HG03354 (cell line): ENCODE data around the gene CAMK1D.
"Not testable (repeated sequence)": the region's sequence is repeated elsewhere in the genome, so short reads cannot be mapped to it uniquely, and the experiment has no call there.

ENCODE experiments used
- ATAC-seq: cut with Tn5 transposase; IDR thresholded peaks from one replicate; pipeline ENCODE4 v1.9.1; 2021; ENCODE audit warnings: mild to moderate bottlenecking; ENCODE audit not compliant: unreplicated experiment, poor library complexity, severe bottlenecking

The CAMK1D gene

DNA sequence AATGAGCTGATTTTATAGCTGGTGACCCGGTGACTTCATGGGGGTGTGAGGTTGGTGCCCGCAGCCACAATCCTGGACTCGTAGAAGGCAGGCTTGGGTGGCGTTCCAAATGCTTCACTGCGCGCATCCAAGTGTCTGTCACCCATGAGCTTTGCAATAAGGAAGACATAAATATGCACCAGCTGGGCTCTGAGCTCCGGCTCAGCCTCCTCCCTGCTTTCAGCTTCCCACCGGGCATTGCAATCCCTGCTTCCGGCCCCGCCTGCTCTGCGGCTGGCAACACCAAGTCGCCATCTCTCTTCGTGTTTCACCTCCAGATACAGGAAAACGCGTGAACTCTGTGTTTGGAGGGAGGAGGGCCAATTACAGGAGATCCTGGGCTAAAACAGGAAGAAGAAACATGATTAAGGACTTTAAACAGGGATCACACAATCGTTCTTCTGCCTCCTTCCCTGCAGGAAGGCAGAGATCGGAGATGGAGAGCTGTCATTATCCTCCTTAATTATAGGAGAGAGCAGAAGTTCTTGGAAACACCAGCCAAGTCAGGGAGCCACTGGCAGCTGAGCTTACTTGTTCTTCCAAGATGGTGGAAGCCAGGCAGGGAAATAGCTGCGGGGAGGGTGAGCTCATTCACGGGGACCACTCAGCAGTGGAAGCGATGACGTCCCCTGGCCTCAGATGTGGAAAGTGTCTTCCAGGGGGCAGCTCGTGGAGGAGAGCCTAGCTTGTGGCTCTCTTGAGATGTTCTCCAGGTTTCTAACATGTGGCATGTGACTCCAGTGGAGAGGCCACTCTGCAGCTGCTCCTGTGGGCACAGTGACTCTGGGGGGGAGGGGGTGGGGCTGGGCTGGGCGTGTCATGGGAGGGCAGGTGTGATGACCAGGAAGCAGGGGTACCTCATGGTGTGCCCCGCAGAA, 134.9 kb downstream of the CAMK1D start:
- ATAC-seq = peak; percentile 38

DNA sequence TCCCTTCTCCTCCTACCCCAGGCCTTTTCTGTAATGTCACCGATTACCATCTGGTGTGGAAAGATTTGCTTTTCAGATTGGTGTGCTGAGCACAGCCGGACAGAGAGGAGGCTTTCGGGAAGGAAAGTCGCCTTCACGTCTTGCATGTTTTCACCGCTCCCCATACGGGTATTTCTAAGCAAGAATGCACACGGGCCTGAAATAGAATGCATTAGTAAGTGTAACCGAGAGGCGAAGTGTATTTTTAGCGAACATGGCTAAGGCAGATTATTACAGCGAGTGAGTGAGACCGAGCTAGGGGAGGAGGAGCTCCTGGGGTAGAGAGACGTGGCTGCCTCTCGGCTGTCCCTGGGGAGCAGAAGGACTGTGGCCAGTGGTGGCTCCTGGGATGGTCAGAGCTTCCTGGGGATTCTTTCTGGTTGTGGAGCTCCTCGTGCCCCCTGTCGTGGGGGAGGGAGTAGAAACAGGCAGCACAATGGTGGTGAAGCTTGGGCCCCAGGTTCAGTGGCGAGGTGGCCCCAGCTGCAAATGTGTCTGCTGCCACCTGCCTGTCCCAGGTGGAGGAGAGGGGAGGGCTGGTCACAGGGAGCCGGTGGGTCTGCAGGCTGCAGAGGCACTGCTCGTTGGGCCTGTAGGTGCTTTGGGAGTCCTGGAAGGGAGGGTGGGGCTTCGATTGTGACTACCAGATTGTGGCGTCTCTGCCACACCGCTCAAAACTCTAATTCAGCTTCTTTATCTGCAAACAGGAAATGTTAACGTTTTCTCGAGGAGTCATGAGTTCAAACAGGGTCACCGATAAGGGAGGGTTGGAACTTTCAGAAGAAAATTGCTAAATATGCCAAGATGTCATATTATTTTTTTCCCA, 135.8 kb downstream of the CAMK1D start:
- ATAC-seq = peak; percentile 78

GRCh38 chr10:12487366-12487765, 138.0 kb downstream of the CAMK1D start:
- no peak for ATAC-seq

- ATAC-seq = no peak
These were observed 139.3 kb downstream of the CAMK1D start for GRCh38 chr10:12488626-12489025.

GRCh38 chr10:12489357-12489756, 140.0 kb downstream of the CAMK1D start:
- no peak for ATAC-seq

DNA sequence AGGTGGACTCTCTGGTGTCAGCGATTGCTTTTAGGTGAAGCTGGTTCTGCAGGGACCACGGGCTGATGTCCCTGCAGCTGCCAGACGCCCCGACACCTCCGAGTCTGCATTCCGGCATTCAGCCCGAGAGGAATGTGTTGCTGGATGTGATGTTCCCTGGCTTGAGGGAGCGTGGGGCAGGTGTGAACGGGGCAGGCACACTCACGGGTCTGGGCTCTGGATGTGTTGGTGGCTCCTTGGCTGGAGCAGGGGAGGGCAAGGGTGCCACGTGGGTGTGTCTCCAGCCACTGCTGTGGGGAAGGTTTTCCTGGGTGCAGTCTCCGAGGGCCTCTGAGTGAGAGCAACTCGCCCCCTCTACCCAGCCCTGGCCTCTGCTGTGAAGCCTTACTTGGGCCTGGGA, 140.5 kb downstream of the CAMK1D start:
- no peak for ATAC-seq

- no peak for ATAC-seq
These were observed 141.6 kb downstream of the CAMK1D start for GRCh38 chr10:12490963-12491362.

DNA sequence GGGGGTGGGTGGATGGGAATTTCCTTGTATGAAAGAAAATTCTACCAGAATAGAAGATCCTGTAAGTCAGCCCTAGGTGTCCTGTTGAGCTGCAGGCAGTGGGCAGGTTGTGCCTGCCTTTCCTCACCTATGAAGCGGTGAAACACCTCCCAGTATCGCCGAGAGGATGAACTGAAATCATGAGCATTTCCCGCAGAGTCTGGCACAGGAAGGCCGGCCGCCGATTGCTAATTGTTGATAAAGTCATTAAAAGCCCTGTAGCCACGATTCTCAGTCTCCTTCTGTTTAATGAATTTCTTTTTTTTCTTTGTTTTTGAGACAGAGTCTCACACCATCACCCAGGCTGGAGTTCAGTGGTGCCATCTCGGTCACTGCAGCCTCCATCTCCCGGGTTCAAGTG, 142.1 kb downstream of the CAMK1D start:
- no peak for ATAC-seq

DNA sequence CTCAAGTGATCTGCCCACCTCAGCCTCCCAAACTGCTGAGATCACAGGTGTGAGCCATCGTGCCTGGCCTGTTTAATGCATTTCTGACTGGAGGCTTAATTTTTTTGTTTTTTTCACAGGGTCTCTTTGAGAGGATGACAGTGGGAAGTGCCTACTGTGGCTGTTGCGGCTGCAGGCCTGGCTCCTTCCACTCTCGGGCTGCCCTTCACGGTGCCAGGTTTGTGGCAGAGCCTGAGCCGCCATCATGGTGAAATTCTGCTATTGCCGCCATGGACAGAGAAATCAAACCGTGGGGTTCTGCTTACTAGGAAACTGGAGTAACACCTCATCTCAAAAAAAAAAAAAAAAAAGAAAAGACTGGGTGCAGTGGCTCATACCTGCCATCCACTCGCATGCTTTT, 142.7 kb downstream of the CAMK1D start:
- ATAC-seq = no peak

DNA sequence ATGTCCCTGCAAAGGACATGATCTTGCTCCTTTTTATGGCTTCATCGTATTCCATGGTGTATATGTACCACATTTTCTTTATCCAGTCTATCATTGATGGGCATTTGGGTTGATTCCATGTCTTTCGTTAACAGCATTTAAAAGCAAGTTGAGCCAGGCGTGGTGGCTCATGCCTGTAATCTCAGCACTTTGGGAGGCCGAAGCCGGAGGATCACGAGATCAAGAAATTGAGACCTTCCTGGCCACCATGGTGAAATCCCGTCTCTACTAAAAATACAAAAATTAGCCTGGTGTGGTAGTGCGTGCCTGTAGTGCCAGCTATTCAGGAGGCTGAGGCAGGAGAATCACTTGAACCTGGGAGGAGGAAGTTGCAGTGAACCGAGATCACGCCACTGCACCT, 147.7 kb downstream of the CAMK1D start:
- not testable (repeated sequence) for ATAC-seq

GRCh38 chr10:12499076-12499986, 150.0 kb downstream of the CAMK1D start:
- ATAC-seq = no peak

GRCh38 chr10:12500381-12501303, 151.3 kb downstream of the CAMK1D start:
- ATAC-seq = no peak

- no peak for ATAC-seq
These were observed 152.0 kb downstream of the CAMK1D start for GRCh38 chr10:12501324-12501723.

DNA sequence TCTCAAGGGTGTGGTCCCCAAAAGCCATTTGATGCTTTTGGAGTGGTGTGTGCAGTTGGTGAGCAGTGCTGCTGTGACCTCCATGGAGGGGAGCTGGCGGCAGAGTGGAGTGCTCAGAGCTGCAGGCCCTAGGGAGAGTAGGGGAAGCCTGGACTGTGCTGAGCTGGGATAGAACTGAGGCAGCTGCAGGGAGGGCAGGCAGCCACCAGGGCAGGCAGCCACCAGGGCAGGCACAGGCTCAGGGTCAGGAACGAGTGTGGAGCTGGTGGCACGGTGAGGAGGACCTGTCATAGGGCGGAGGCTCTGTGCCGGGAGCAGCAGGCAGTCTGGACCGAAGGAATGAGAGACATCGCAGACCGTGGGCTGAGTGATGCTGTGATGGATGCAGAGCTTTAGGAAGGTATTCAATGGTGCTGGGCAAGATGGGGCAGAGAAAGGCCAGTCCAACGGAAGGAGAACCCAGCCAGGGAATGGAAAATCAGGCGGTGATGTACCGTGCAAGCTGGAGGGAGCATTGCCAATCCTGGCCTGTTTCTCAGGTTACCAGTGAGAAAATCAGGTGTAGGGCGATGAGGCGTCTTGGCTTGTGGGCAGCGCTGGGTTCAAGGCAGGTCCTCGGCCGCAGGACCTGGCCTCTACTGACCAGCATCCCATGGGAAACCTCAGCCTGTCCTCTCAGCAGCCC, 152.6 kb downstream of the CAMK1D start:
- ATAC-seq = no peak

DNA sequence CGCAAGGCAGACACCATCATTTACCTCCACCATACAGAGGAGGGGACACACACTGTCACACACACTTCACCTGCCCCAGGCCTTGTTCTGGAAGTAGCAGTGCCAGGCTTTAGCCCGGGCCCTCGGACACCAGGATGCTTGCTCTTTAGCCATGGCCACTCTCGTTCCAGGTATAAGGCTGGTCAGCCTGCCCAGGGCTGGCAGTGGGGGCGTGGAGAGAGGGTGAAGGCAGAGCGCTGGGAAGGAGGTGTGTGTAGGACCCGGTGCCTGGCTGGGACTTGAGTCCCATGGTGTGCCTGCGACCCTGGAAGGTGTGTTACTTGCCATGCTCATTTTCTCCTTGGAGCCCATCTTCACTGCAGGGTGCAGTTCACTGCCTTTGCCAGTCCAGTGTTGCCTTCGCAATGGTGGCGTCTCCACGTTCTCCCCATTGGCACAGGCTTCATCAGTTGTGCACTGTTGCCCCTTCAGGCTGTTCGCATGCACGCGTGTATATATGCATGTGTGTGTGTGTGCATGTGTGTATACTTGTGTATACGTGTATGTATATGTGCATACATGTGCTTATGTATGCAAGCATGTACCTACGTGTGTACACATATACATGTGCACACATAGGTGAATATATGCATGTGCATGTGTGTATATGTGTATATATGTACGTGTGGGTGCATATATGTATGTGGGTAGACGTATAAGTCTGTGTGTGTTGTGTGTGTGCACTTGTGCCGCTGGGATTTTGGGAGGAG, 153.4 kb downstream of the CAMK1D start:
- ATAC-seq = no peak

DNA sequence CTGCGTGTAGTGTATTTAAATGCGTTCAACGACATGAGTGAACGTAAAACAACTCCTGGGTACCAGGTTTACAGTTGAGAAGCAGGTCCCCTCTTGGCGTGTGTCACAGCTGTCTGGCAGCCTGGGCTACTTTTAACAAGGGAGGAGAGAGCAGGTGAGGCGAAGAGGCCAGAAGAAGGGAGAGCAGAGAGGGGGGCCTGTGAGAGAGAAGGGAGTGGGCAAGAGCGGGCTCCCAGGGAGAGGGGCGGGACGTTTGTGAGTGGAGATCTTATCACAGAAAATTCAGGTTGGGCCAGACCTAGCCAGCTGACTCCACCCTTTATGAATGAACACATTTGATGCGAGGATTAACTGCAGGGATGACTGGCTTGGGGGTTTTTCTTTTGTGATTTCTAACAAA, 154.0 kb downstream of the CAMK1D start:
- no peak for ATAC-seq

GRCh38 chr10:12504176-12504575, 154.8 kb downstream of the CAMK1D start:
- no peak for ATAC-seq

DNA sequence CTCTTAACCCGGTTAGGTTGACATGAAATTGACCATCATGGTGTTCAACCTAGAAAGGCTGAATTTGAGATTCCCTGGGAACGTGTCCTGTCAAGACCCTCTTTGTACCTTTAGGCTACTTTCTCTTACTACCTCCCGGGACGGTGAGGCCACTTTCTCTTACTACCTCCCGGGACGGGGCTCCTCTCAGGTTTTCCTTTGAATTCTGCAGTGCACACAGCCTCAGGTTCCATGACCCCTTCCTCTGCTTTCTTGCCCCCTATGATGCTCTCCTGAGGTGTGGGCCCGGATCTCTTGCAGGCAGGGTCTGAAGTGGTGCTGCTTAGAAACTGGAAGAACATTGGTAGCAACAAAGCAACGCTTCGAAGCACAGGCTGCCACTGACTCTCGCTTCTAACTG, 155.3 kb downstream of the CAMK1D start:
- ATAC-seq = no peak
